Left hindlimb (tissue), 1 donor: ENCODE results near the gene MAGEA2.
"Not testable (repeated sequence)": the region's sequence is repeated elsewhere in the genome, so short reads cannot be mapped to it uniquely, and the experiment has no call there.

Experiments used
- DNase-seq: peaks from one replicate; pipeline ENCODE4 v3.0.0-alpha.2; 2018

MAGEA2 gene

DNA sequence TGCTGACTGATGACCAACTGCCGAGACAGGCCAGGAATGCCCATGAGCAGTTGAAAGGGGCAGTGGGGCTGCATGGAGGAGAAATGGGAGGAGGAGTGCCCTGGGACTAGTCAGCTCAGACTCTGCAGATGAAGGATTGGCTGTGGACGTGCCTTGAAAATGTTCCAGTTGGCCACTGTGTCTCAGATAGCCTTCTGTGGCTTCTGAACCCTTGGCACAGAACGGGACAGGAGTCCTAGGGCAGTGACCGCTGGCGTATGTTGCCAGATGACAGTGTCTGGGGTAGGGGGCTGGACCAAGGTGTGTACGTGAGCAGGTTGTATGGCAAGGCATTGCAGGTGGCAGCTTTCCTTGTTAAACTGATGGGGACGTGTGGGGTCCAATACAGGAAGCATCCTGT, 47.1 kb downstream of the MAGEA2 start:
- not testable (repeated sequence) for DNase-seq

DNA sequence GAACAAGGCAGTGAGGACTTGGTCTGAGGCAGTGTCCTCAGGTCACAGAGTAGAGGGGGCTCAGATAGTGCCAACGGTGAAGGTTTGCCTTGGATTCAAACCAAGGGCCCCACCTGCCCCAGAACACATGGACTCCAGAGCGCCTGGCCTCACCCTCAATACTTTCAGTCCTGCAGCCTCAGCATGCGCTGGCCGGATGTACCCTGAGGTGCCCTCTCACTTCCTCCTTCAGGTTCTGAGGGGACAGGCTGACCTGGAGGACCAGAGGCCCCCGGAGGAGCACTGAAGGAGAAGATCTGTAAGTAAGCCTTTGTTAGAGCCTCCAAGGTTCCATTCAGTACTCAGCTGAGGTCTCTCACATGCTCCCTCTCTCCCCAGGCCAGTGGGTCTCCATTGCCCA, 53.3 kb downstream of the MAGEA2 start:
- DNase-seq, result not testable (repeated sequence)
